A549 treated with AZD9567 at 1 μM for 4 hours (cell line): Measurements from ENCODE around the gene FAM240B. TPM values are rescaled to one million over a fixed set of nuclear protein-coding genes. Genes with fewer than 3 reads are reported as not detected.

Source experiments
- total RNA-seq: library from RNA; stranded (reverse); fragments of 200-300 nt; extraction: Qiagen RNA extraction; gene quantifications from 5 replicates; pipeline ENCODE4 v1.2.3, GENCODE V29; 2022; ENCODE audit not compliant: insufficient read depth

FAM240B gene
- not detected in 5 replicates for total RNA-seq

DNA sequence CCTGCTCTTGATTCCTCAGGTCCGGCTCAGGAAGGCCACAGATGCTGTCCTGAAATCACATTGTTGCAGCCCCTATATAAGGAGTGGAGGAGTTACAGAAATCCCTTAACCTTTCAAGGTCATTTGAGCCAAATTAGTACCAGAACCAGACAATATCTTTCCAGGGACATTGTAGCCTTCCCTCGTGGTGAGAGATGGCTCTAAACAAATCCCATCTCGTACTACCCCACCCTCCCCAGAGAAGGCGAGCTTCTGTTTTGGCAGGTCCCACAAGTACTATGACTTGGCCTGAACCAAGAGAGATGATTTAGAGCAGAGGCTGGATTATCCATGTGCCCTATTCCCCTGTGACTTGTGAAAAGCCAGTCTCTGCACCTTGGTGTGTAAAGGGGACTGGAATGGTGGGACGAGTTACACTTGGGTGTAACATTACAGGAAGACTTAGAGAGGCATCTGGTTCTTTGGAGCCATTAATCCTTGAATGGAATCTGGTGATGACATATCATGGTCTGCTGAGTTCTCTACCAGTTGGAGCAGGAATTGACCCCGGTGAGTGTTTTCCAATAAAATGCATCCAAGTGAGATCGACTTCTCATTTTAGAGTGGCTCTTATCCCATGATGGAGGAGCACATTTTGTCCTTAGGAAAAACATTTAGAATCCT, at the start of gene FAM240B:
TSS of gene FAM240B (minus strand) at position 51 of the 663 bp plus-strand sequence. CDS start 16,134 bp downstream, outside the sequence.

Other genes with a start within 250 kb of the FAM240B start
- gene ANKRD18A, start 99.5 kb downstream of the FAM240B start, total RNA-seq = 10.9 to 16.7 TPM (median 11.0 TPM) in 5 replicates